ENCODE data around the gene EXOC6B. TPM values are rescaled to one million over a fixed set of nuclear protein-coding genes. Genes with fewer than 3 reads are reported as not detected.

EXOC6B gene
- total RNA-seq, 1 experiment from 2014 or later, result 40.1 TPM

- TF ChIP-seq, protein P1, sequence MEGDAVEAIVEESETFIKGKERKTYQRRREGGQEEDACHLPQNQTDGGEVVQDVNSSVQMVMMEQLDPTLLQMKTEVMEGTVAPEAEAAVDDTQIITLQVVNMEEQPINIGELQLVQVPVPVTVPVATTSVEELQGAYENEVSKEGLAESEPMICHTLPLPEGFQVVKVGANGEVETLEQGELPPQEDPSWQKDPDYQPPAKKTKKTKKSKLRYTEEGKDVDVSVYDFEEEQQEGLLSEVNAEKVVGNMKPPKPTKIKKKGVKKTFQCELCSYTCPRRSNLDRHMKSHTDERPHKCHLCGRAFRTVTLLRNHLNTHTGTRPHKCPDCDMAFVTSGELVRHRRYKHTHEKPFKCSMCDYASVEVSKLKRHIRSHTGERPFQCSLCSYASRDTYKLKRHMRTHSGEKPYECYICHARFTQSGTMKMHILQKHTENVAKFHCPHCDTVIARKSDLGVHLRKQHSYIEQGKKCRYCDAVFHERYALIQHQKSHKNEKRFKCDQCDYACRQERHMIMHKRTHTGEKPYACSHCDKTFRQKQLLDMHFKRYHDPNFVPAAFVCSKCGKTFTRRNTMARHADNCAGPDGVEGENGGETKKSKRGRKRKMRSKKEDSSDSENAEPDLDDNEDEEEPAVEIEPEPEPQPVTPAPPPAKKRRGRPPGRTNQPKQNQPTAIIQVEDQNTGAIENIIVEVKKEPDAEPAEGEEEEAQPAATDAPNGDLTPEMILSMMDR (conservative IDR thresholded peaks at IDR 0.05), result no peak
- no peaks in the 10 kb centered on the region for H3K27me3 Mint-ChIP-seq (ENCODE audit: low read depth)
- H3K79me2 ChIP-seq (ENCODE audit: insufficient read depth, low read length), result no peaks in the 10 kb centered on the region
- no peak overlapping the region for H4K5ac ChIP-seq (ENCODE audit: insufficient read length, low read depth, low read length)
- no peak overlapping the region for H2BK20ac ChIP-seq (ENCODE audit: low read depth, low read length, poor library complexity, severe bottlenecking)
- no peaks in the 10 kb centered on the region for H3K79me1 ChIP-seq (ENCODE audit: insufficient read depth, low read depth, low read length, poor library complexity, severe bottlenecking)
- no peak overlapping the region for H4K8ac ChIP-seq (replicated peaks; ENCODE audit: insufficient read length, low read depth, low read length)
- H2BK12ac ChIP-seq (ENCODE audit: insufficient read length, low read depth, low read length), result no peak overlapping the region
- H3K27me3 ChIP-seq (ENCODE audit: insufficient read depth, low read length), result no peaks in the 10 kb centered on the region
- no peak overlapping the region for H4K91ac ChIP-seq (ENCODE audit: insufficient read length, low read depth, low read length)
- no peak overlapping the region for H3K27ac ChIP-seq (ENCODE audit: insufficient read length, low read depth, low read length)
- H2BK5ac ChIP-seq (ENCODE audit: insufficient read length, low read length), result no peak overlapping the region
- no peaks in the 10 kb centered on the region for H3K4me1 ChIP-seq (ENCODE audit: insufficient read depth, low read length)
- no peaks in the 10 kb centered on the region for H3K9me3 ChIP-seq (ENCODE audit: control insufficient read depth, low read depth, low read length)
- H3K9ac ChIP-seq (ENCODE audit: extremely low read depth, insufficient read length, low read length), result no peak overlapping the region
- no peak overlapping the region for H3K4me3 Mint-ChIP-seq
- no peak overlapping the region for H2AK5ac ChIP-seq (ENCODE audit: insufficient read length, low read length)
- H2AFZ ChIP-seq (ENCODE audit: low read length), result no peak overlapping the region
- no CpG with 5 or more reads among the region's 3 CpGs for WGBS (ENCODE audit: extremely low coverage, insufficient read length, low lambda C conversion rate)
- no peak overlapping the region for H2BK15ac ChIP-seq (ENCODE audit: low read depth, low read length)
- DNase-seq, result no peak
- no peaks in the 10 kb centered on the region for H3K4me1 Mint-ChIP-seq
- H3K36me3 Mint-ChIP-seq (ENCODE audit: insufficient read depth in 1 of 3, low read depth in 3 of 3), result no peaks in the 10 kb centered on the region
- H3K56ac ChIP-seq (ENCODE audit: insufficient read length, low read depth, low read length), result no peak overlapping the region
- no peak overlapping the region for H2BK120ac ChIP-seq (ENCODE audit: low read depth, low read length, poor library complexity, severe bottlenecking)
- H3K4ac ChIP-seq (ENCODE audit: low read depth, low read length), result no peak overlapping the region
- H3K23me2 ChIP-seq (ENCODE audit: insufficient read length, low read depth, low read length, poor library complexity, severe bottlenecking), result no peaks in the 10 kb centered on the region
- H3K9me3 Mint-ChIP-seq, result no peaks in the 10 kb centered on the region
- H3K18ac ChIP-seq (ENCODE audit: insufficient read length, low read depth, low read length), result no peak overlapping the region
- no peak overlapping the region for H3K4me2 ChIP-seq (ENCODE audit: insufficient read depth, insufficient read length, low read length)
- no peak overlapping the region for H3K23ac ChIP-seq (ENCODE audit: insufficient read length, low read depth, low read length)
- H3T11ph ChIP-seq (ENCODE audit: low read length), result no peak overlapping the region
- H3K14ac ChIP-seq (ENCODE audit: insufficient read depth, low read length), result no peak overlapping the region
- H4K20me1 ChIP-seq (ENCODE audit: control insufficient read depth, insufficient read depth, insufficient read length), result no peaks in the 10 kb centered on the region
- no peak overlapping the region for H3K27ac Mint-ChIP-seq
Measured at GRCh38 chr2:72165792-72166191, 660.0 kb downstream of the EXOC6B start.
